ENCODE data around the gene IGSF8.

DNA sequence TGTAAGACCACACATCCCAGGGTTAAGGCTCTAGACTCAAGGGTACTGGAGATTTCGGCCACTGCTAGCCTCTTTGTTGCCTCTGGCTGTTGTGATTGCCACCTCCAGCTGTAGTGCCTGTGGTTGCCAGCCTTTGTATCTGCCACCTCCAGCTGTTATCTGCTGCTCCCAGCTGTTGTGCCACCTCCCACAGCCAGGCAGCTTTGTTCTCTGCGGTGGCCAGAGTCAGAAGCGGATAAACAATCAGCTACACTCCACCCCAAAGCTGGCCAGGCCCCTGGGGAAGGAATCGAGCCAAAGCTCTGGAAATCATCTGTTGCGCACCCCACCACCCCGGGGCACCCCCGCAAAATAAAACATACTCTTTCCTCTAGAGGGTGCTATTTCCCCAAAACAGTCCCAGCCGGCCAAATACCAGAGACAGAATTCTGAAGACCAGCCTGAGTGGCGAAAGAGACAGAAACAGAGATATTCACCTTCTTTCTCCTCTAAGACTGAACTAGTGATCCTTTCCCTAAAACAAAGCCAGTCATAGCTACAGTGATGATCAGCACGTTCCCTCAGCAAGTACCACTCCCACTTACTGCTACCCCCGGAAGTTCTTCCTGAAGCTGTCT lies 51.8 kb downstream of the IGSF8 start:
- TF ChIP-seq, protein P1, sequence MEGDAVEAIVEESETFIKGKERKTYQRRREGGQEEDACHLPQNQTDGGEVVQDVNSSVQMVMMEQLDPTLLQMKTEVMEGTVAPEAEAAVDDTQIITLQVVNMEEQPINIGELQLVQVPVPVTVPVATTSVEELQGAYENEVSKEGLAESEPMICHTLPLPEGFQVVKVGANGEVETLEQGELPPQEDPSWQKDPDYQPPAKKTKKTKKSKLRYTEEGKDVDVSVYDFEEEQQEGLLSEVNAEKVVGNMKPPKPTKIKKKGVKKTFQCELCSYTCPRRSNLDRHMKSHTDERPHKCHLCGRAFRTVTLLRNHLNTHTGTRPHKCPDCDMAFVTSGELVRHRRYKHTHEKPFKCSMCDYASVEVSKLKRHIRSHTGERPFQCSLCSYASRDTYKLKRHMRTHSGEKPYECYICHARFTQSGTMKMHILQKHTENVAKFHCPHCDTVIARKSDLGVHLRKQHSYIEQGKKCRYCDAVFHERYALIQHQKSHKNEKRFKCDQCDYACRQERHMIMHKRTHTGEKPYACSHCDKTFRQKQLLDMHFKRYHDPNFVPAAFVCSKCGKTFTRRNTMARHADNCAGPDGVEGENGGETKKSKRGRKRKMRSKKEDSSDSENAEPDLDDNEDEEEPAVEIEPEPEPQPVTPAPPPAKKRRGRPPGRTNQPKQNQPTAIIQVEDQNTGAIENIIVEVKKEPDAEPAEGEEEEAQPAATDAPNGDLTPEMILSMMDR (IDR thresholded peaks at IDR 0.05), result peak; percentile 28 to 70 (median 52)
- no peak for TF ChIP-seq POLR2A (IDR thresholded peaks at IDR 0.05)
